NOMO-1 treated with dmso at 0.1 percent for 144 hours (cell line): ENCODE measurements around the gene P3R3URF.

ENCODE experiments used
- DNase-seq: peaks from one replicate; lab custom pipeline; 2025; ENCODE audit not compliant: unreplicated experiment; lab: John Stamatoyannopoulos, UW

P3R3URF gene

GRCh38 chr1:46174448-46175231 is 1.6 kb downstream of the P3R3URF start, which contains the start of gene TSPAN1:
Gene TSPAN1 (plus strand): TSS chr1:46175087. CDS start chr1:46181108, 6,021 bp downstream.
- DNase-seq = no peak

- no peak for DNase-seq
These were observed 2.9 kb downstream of the P3R3URF start for GRCh38 chr1:46173361-46173856.

DNA sequence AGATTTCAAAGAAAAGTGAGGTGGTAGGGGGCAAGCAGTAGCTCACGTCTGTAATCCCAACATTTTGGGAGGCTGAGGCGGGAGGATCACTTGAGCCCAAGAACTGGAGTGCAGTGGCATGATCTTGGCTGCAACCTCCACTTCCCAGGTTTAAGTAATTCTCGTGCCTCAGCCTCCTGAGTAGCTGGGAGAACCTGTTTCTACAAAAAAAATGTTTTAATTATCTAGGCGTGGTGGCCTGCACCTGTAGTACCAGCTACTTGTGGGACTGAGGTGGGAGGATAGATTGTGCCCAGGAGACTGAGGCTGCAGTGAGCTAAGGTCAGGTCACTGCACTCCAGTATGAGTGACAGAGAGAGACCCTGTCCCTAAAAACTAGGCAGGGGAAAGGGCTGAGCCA is 4.0 kb downstream of the P3R3URF start:
- DNase-seq = no peak

DNA sequence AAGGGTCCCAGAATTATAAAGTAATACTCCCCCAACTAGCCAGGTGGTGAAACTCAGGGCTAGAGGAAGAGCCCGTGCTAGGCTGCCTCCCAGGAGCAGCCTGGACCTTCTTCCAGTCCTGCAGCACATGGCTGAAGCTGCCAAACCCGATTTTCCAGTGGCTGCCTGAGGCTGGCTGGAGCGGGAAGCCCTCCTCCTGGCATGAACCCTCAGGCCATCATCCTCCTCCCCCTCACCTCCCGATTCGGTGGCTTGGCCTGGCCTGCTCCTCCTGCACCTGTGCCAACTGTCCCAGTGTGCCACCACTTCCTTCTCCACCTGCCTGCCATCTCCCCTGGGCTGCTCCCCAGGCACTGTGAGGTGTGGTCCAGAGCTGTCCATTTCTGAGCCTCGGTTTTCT is 4.4 kb downstream of the P3R3URF start:
- no peak for DNase-seq

GRCh38 chr1:46171351-46171750 is 4.9 kb downstream of the P3R3URF start:
- DNase-seq = no peak

GRCh38 chr1:46169811-46170454 is 6.4 kb downstream of the P3R3URF start:
- no peak for DNase-seq

- DNase-seq = no peak
These were observed 7.8 kb downstream of the P3R3URF start for GRCh38 chr1:46168477-46168876.

- no peak for DNase-seq
These were observed 9.5 kb downstream of the P3R3URF start for GRCh38 chr1:46166521-46167462.

DNA sequence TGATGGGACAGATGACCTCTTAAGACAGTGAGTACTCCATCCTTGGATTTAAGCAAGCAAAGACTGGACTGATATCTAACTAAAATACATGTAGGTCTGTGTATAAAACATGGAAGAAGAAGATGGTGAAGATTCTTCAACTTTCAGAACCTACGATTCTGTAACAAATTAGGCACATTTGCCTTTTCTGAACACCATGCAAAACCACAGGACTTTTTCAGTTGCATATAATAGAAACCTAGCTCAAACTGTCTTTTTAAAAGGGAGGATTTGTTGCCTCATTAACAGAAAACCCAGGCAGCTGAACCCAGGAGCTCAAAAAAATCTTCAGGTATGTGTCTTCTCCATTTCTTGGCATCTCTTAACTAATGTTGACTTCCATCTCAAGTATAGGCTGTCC is 16.1 kb downstream of the P3R3URF start:
- no peak for DNase-seq

GRCh38 chr1:46159516-46159915 is 16.8 kb downstream of the P3R3URF start:
- no peak for DNase-seq

DNA sequence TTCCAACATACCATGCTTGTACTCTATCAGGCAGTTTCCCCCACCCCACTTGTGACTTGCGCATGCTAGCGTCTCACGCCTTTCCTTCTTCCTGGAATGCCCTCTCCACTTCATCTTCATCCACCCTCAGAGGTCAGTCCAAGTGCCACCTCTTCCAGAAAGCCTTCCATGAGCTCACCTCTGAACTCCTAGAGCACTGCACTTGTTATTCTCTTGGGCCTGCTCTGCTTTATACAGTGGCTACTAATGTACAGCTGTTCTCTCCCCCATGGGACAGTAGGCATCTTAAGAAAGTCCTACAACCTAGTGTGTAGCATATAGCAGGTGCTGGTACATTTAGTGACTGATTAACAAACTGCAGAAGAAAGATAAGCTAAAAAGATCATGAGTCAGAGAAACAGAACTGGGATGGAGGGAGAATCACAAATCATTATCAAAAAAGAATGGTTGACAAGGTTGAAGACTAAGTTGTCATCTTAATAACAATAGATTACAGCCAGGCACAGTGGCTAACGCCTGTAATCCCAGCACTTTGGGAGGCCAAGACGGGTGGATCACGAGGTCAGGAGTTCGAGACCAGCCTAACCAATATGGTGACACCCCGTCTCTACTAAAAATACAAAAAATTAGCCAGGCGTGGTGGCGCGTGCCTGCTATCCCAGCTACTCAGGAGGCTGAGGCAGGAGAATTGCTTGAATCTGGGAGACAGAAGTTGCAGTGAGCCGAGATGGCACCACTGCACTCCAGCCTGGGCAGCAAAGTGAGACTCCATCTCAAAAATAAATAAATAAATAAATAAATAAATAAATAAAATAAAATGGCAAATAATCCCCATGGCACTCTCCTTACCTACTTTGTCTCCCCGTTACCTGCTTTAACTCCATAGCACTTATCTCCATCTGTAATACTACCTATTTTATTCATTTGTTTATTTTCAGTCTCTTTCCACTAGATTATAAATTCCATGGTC is 17.7 kb downstream of the P3R3URF start:
- no peak for DNase-seq

DNA sequence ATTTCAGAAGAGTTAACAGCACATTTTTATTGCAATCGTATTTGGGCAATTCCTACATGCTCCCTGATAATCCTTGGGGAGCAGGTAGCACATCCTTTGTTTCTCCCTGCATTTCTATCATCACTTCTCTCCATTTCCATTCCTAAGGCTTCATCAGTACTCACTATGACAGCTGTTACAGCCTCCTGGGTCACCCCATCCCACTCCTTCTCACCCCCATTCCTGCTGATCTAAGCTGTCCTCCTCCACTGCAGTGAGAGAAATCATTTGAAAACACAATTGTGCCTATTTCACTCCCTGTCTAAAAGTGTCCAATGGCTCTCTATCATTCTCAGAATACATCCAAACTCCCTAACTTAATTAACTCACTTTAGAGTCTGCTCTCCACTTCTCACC is 18.4 kb downstream of the P3R3URF start:
- no peak for DNase-seq

- DNase-seq = no peak
These were observed 22.6 kb downstream of the P3R3URF start for GRCh38 chr1:46153732-46154131.

DNA sequence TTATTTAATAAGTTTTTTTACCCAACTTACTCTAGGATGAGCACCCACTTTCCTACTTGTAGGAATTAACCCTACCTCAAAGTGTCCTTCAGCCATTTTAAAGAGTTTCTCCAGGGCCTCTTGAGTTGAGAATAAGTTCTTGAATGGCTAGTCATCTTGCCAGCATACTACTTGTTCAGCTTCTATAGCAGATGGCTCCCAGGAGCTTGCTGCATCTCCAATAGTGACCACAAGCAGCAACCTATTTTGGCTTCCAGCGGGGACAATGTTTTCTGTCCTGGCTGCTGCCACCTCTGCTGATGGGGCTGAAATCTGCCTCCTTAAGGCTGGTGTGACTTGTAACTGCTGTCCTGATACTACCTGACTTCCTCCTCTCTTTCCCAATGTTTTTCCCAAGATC is 23.1 kb downstream of the P3R3URF start:
- DNase-seq = no peak

GRCh38 chr1:46152016-46152415 is 24.3 kb downstream of the P3R3URF start:
- no peak for DNase-seq

- no peak for DNase-seq
These were observed 26.2 kb downstream of the P3R3URF start for GRCh38 chr1:46150085-46150484.

DNA sequence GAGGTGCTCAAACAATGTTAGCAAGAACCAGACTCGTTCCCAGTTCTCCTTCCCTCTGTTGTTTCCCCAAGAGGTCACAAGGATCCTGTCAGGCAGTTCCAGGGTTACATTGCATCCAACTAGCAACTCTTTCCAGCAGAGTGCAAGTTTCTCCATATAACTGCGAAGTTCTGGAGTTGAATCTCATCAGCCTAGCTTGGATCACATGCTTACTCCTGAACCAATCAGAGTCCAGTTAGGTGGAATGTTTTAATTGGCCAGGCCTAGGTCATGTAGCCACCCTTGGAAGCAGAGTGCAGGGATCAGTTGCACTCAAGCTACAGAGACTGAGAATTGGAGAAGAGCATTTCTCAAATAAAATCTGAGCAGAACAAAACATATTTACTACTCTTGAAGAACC is 28.0 kb downstream of the P3R3URF start:
- DNase-seq = no peak

- no peak for DNase-seq
These were observed 38.4 kb downstream of the P3R3URF start for GRCh38 chr1:46137916-46138315.

GRCh38 chr1:46136711-46137110 is 39.6 kb downstream of the P3R3URF start:
- no peak for DNase-seq

DNA sequence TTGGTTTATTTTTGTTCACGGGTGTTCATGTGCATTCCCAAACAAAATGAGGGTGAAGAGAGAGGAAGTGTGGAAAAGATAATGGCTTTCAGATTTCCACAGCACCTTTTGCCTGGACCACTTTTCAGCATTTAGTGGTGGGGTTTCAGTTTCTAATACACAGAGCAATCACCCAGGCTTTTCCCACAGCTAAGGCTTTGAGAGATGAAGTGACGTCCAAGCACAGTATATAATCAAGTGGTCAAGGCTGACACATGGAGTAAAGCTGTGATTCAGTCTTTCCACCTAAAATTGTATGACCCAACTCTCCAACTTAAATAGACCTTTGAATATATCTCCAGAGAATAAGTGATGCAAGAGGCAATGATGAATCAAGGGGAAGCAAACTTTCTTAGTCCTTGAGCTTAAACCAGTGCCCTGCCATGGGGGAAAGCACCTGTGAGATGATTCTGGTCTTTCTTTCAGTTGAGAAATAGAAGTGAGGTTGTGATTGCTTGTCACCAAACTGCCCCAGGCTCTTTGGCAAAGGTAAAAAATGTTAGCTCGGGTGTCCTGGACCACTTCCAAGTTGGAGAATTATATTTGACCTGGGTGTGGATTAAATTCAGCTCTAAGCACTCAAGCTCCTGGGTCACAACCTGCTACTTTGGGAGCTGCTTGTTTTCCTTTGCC is 41.5 kb downstream of the P3R3URF start:
- no peak for DNase-seq
